HFFc6 (cell line): ENCODE results near the gene SRPK2. TPM values are rescaled to one million over a fixed set of nuclear protein-coding genes. Genes with fewer than 3 reads are reported as not detected.
"Not testable (repeated sequence)": the region's sequence is repeated elsewhere in the genome, so short reads cannot be mapped to it uniquely, and the experiment has no call there.

Experiments used
- DNase-seq: peaks from one replicate; pipeline ENCODE4 v3.0.0-alpha.2; 2018
- H3K27ac Mint-ChIP-seq: 2 replicates; pipeline ENCODE4 v1.8.0; 2020; ENCODE audit warnings: mild to moderate bottlenecking, mixed read lengths
- H3K27me3 Mint-ChIP-seq: 2 replicates; pipeline ENCODE4 v1.8.0; 2021; ENCODE audit warnings: mild to moderate bottlenecking, moderate library complexity, mixed read lengths; ENCODE audit not compliant: insufficient read depth
- H3K36me3 Mint-ChIP-seq: 2 replicates; pipeline ENCODE4 v1.8.0; 2021; ENCODE audit warnings: low read depth, mixed read lengths
- H3K4me1 Mint-ChIP-seq: 2 replicates; pipeline ENCODE4 v1.8.0; 2020; ENCODE audit warnings: low read depth, mixed read lengths
- H3K4me3 Mint-ChIP-seq: 2 replicates; pipeline ENCODE4 v1.8.0; 2020; ENCODE audit warnings: mild to moderate bottlenecking, moderate library complexity, mixed read lengths
- H3K9me3 Mint-ChIP-seq: 2 replicates; pipeline ENCODE4 v1.8.0; 2020; ENCODE audit warnings: mild to moderate bottlenecking, mixed read lengths
- CTCF ChIP-seq: fragments of 200-600 bp; sonication (generic); IDR thresholded peaks from 2 replicates; pipeline ENCODE4 v1.5.0; 2021; ENCODE audit warnings: antibody characterized with exemption, mild to moderate bottlenecking
- total RNA-seq, 6 experiments: library from RNA; stranded (reverse); fragmentation: NEBNext Ultra II Directional; extraction: Animal tissue kit (Norgen Biotek cat#: 25700); gene quantifications; 2 replicates in 1 of 6; 3 replicates in 5 of 6; pipeline ENCODE4 v1.2.3, GENCODE V29; 2021

Gene SRPK2
- total RNA-seq, 6 experiments from 2014 or later: 45.2 to 49.3 (median 46.7) TPM

- Mint-ChIP-seq H3K27ac (no peak overlapping the region), H3K4me3 (no peak overlapping the region), H3K27me3 (no peaks in the 10 kb centered on the region), H3K4me1 (peaks cover 20% of the 10 kb centered on the region), H3K36me3 (peaks cover 10% of the 10 kb centered on the region), H3K9me3 (no peaks in the 10 kb centered on the region)
- TF ChIP-seq CTCF: no peak
- no peak for DNase-seq
Measured at GRCh38 chr7:105325216-105325904, 63.4 kb downstream of the SRPK2 start.

GRCh38 chr7:105324606-105325005, 64.1 kb downstream of the SRPK2 start:
- DNase-seq, H3K4me3 Mint-ChIP-seq, H3K9me3 Mint-ChIP-seq, H3K27ac Mint-ChIP-seq, H3K27me3 Mint-ChIP-seq: not testable (repeated sequence)
- Mint-ChIP-seq H3K36me3 (peaks cover 10% of the 10 kb centered on the region), H3K4me1 (peaks cover 27% of the 10 kb centered on the region)

- H3K27ac Mint-ChIP-seq: no peak overlapping the region
- DNase-seq: no peak
- peaks cover 10% of the 10 kb centered on the region for H3K36me3 Mint-ChIP-seq
- no peaks in the 10 kb centered on the region for H3K9me3 Mint-ChIP-seq
- no peak overlapping the region for H3K4me3 Mint-ChIP-seq
- no peaks in the 10 kb centered on the region for H3K27me3 Mint-ChIP-seq
- no peak for TF ChIP-seq CTCF
- H3K4me1 Mint-ChIP-seq: peaks cover 20% of the 10 kb centered on the region
Measured at GRCh38 chr7:105323366-105323765, 65.4 kb downstream of the SRPK2 start.

- peaks cover 20% of the 10 kb centered on the region for H3K4me1 Mint-ChIP-seq
- peaks cover 10% of the 10 kb centered on the region for H3K36me3 Mint-ChIP-seq
- H3K27ac Mint-ChIP-seq: no peak overlapping the region
- TF ChIP-seq CTCF: no peak
- H3K27me3 Mint-ChIP-seq: no peaks in the 10 kb centered on the region
- H3K9me3 Mint-ChIP-seq: no peaks in the 10 kb centered on the region
- DNase-seq: no peak
- no peak overlapping the region for H3K4me3 Mint-ChIP-seq
Measured at GRCh38 chr7:105322655-105323277, 66.0 kb downstream of the SRPK2 start.

- no peak for DNase-seq
- no peak overlapping the region for H3K27ac Mint-ChIP-seq
- TF ChIP-seq CTCF: no peak
- no peaks in the 10 kb centered on the region for H3K9me3 Mint-ChIP-seq
- no peaks in the 10 kb centered on the region for H3K27me3 Mint-ChIP-seq
- H3K36me3 Mint-ChIP-seq: peaks cover 10% of the 10 kb centered on the region
- H3K4me1 Mint-ChIP-seq: peaks cover 21% of the 10 kb centered on the region
- H3K4me3 Mint-ChIP-seq: no peak overlapping the region
Measured at GRCh38 chr7:105321754-105322455, 66.8 kb downstream of the SRPK2 start.

- no peak for DNase-seq
- Mint-ChIP-seq H3K4me3 (no peak overlapping the region), H3K36me3 (peaks cover 10% of the 10 kb centered on the region), H3K27me3 (no peaks in the 10 kb centered on the region), H3K27ac (no peak overlapping the region), H3K9me3 (no peaks in the 10 kb centered on the region), H3K4me1 (peaks cover 24% of the 10 kb centered on the region)
- TF ChIP-seq CTCF: no peak
Measured at GRCh38 chr7:105320896-105321295, 67.8 kb downstream of the SRPK2 start.
